Left ventricle myocardium inferior (tissue), 1 donor: ENCODE results near the gene ARMH2. TPM values are rescaled to one million over a fixed set of nuclear protein-coding genes. Genes with fewer than 3 reads are reported as not detected.

Experiments used
- DNase-seq: peaks from one replicate; pipeline ENCODE4 v3.0.0-alpha.2; 2020
- H3K27ac ChIP-seq: fragments of 200-600 bp; replicated peaks from 2 replicates; pipeline ENCODE4 v1.8.0; 2021
- H3K27me3 ChIP-seq: fragments of 200-600 bp; 2 replicates; pipeline ENCODE4 v1.8.0; 2021; ENCODE audit warnings: low read depth
- H3K36me3 ChIP-seq: fragments of 200-600 bp; 2 replicates; pipeline ENCODE4 v1.8.0; 2021
- H3K4me1 ChIP-seq: fragments of 200-600 bp; 2 replicates; pipeline ENCODE4 v1.8.0; 2021
- H3K4me3 ChIP-seq: fragments of 200-600 bp; 2 replicates; pipeline ENCODE4 v1.8.0; 2021; ENCODE audit warnings: mild to moderate bottlenecking, moderate library complexity
- H3K9me3 ChIP-seq: fragments of 200-600 bp; replicated peaks from 2 replicates; pipeline ENCODE4 v1.8.0; 2021
- intact Hi-C: fragments of 100-400 bp; cut with micrococcal nuclease; formaldehyde crosslinking; loops from one replicate; pipeline ENCODE4 v1.11.0; 2022
- total RNA-seq: library from RNA; stranded (reverse); fragmentation: NEBNext Ultra II Directional; extraction: Animal tissue kit (Norgen Biotek cat#: 25700); gene quantifications from one replicate; pipeline ENCODE4 v1.2.1, GENCODE V29; 2021
- TF ChIP-seq, protein P1 (sequence below): fragments of 200-600 bp; IDR thresholded peaks from 2 replicates; pipeline ENCODE4 v1.8.0; 2021; ENCODE audit warnings: antibody characterized with exemption, mild to moderate bottlenecking, borderline replicate concordance
- donor health status: DM: no; HTN: yes; CAD: no; lungs with severe emphysema.

Gene ARMH2
- total RNA-seq, 1 donor from 2014 or later: not detected

GRCh38 chr6:24821860-24822444, 23.2 kb upstream of the ARMH2 start:
- intact Hi-C loops: no loop called here
- no peaks in the 10 kb centered on the region for H3K4me1 ChIP-seq
- TF ChIP-seq, protein P1, sequence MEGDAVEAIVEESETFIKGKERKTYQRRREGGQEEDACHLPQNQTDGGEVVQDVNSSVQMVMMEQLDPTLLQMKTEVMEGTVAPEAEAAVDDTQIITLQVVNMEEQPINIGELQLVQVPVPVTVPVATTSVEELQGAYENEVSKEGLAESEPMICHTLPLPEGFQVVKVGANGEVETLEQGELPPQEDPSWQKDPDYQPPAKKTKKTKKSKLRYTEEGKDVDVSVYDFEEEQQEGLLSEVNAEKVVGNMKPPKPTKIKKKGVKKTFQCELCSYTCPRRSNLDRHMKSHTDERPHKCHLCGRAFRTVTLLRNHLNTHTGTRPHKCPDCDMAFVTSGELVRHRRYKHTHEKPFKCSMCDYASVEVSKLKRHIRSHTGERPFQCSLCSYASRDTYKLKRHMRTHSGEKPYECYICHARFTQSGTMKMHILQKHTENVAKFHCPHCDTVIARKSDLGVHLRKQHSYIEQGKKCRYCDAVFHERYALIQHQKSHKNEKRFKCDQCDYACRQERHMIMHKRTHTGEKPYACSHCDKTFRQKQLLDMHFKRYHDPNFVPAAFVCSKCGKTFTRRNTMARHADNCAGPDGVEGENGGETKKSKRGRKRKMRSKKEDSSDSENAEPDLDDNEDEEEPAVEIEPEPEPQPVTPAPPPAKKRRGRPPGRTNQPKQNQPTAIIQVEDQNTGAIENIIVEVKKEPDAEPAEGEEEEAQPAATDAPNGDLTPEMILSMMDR: no peak
- H3K36me3 ChIP-seq: peaks cover 19% of the 10 kb centered on the region
- H3K4me3 ChIP-seq: no peak overlapping the region
- DNase-seq: no peak
- no peak overlapping the region for H3K27ac ChIP-seq
- no peaks in the 10 kb centered on the region for H3K9me3 ChIP-seq
- no peaks in the 10 kb centered on the region for H3K27me3 ChIP-seq

DNA sequence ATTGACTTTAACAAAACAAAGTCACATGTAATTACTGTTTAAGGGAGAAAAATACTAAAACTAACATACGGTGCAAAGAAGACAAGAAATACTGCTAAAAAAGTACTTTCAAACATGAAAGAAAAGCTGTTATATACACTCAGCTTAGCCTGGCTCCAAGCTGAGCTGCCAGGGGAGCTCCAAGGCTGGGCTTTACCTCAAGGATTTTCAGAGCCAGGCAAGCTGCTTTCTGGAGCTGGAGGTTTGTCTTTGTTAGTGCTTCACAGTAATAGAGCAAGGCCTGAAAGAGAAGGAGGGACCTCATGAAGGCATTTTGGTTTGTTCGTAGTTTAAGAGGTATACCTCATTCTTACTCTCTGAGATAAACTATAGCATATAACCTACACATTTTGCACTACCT, 19.6 kb upstream of the ARMH2 start:
- Histone ChIP-seq H3K4me3 (no peak overlapping the region), H3K27me3 (no peaks in the 10 kb centered on the region), H3K9me3 (no peaks in the 10 kb centered on the region), H3K36me3 (no peaks in the 10 kb centered on the region), H3K27ac (no peak overlapping the region), H3K4me1 (no peaks in the 10 kb centered on the region)
- intact Hi-C loops: no loop called here
- TF ChIP-seq, protein P1: no peak
- DNase-seq: no peak

- H3K36me3 ChIP-seq: peaks cover 11% of the 10 kb centered on the region
- H3K4me3 ChIP-seq: no peak overlapping the region
- no peaks in the 10 kb centered on the region for H3K9me3 ChIP-seq
- intact Hi-C loops: no loop called here
- DNase-seq: no peak
- TF ChIP-seq, protein P1: no peak
- no peaks in the 10 kb centered on the region for H3K4me1 ChIP-seq
- H3K27ac ChIP-seq: no peak overlapping the region
- H3K27me3 ChIP-seq: no peaks in the 10 kb centered on the region
These were observed 11.0 kb upstream of the ARMH2 start for GRCh38 chr6:24809728-24810127.

DNA sequence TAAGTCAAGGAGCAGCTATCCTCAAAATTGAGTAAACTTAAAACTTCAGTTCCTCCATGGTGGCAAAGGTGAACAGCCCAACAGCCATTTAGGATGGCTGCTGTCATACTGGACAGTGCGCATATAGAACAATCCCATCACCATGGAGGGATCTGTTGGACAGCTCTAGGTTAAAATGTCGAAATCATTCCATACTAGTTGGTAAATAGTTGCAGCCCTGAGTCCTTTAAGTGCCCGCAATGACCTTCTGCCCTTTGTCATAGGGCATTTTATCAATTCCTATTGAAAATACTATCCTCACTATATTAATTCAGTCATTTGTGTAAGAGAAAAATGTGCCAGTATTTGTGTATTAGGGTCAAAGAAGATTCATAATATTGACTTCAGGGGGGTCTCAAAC, 8.9 kb upstream of the ARMH2 start:
- H3K4me1 ChIP-seq: no peaks in the 10 kb centered on the region
- no peaks in the 10 kb centered on the region for H3K9me3 ChIP-seq
- H3K4me3 ChIP-seq: no peak overlapping the region
- H3K36me3 ChIP-seq: peaks cover 11% of the 10 kb centered on the region
- no peak overlapping the region for H3K27ac ChIP-seq
- no peak for DNase-seq
- TF ChIP-seq, protein P1: no peak
- intact Hi-C loops: no loop called here
- H3K27me3 ChIP-seq: no peaks in the 10 kb centered on the region

- intact Hi-C loops: no loop called here
- no peak for DNase-seq
- no peaks in the 10 kb centered on the region for H3K36me3 ChIP-seq
- TF ChIP-seq, protein P1: no peak
- no peak overlapping the region for H3K4me3 ChIP-seq
- no peaks in the 10 kb centered on the region for H3K4me1 ChIP-seq
- H3K9me3 ChIP-seq: no peaks in the 10 kb centered on the region
- H3K27ac ChIP-seq: no peak overlapping the region
- H3K27me3 ChIP-seq: no peaks in the 10 kb centered on the region
These were observed 3.7 kb upstream of the ARMH2 start for GRCh38 chr6:24802271-24803059.
